WTC11 (cell line): ENCODE data around the gene PDZD2. TPM values are rescaled to one million over a fixed set of nuclear protein-coding genes. Genes with fewer than 3 reads are reported as not detected.

Experiments used
- ATAC-seq: fragments of 200-7000 bp; cut with Tn5 transposase; 2 replicates; pipeline ENCODE4 v1.10.0; 2021; ENCODE audit warnings: mild to moderate bottlenecking, moderate library complexity
- CTCF ChIA-PET: fragments of 300-600 bp; sonication (Branson Sonifier 250); formaldehyde crosslinking; loops from one replicate; lab custom pipeline; 2021; ENCODE audit warnings: antibody characterized with exemption; lab: Charles Lee
- POLR2A ChIA-PET: fragments of 350-600 bp; sonication (Branson Sonifier 250); formaldehyde crosslinking; loops from one replicate; lab custom pipeline; 2021; ENCODE audit warnings: antibody characterized with exemption; lab: Charles Lee
- DNase-seq: peaks from one replicate; pipeline ENCODE4 v3.0.0; 2021; ENCODE audit warnings: low spot score
- H3K27ac Mint-ChIP-seq: 2 replicates; pipeline ENCODE4 v1.8.0; 2021; ENCODE audit warnings: mixed read lengths
- H3K27me3 Mint-ChIP-seq: 2 replicates; pipeline ENCODE4 v1.8.0; 2021; ENCODE audit warnings: low read depth, mild to moderate bottlenecking, moderate library complexity, mixed read lengths
- H3K36me3 Mint-ChIP-seq: 2 replicates; pipeline ENCODE4 v1.8.0; 2021; ENCODE audit warnings: mixed read lengths
- H3K4me1 Mint-ChIP-seq: 2 replicates; pipeline ENCODE4 v1.8.0; 2022; ENCODE audit warnings: mixed read lengths
- H3K4me3 Mint-ChIP-seq: 2 replicates; pipeline ENCODE4 v1.8.0; 2021; ENCODE audit warnings: mild to moderate bottlenecking, moderate library complexity, mixed read lengths
- H3K9me3 Mint-ChIP-seq: 2 replicates; pipeline ENCODE4 v1.8.0; 2021; ENCODE audit warnings: mixed read lengths
- AR ChIP-seq: fragments of 250-450 bp; sonication (Bioruptor Pico); IDR thresholded peaks from 2 replicates; pipeline ENCODE4 v1.9.0; 2021; ENCODE audit warnings: mild to moderate bottlenecking
- ETV6 ChIP-seq: sonication (generic); formaldehyde crosslinking; IDR thresholded peaks from 2 replicates; pipeline ENCODE4 v1.8.1; 2022; ENCODE audit warnings: mild to moderate bottlenecking, missing genetic modification reagents
- FOXP1 ChIP-seq: sonication (generic); formaldehyde crosslinking; IDR thresholded peaks from 2 replicates; pipeline ENCODE4 v1.8.0; 2022; ENCODE audit warnings: missing genetic modification reagents, mild to moderate bottlenecking, moderate library complexity, borderline replicate concordance
- GABPB1 ChIP-seq: sonication (generic); formaldehyde crosslinking; IDR thresholded peaks from 2 replicates; pipeline ENCODE4 v1.8.1; 2023; ENCODE audit warnings: mild to moderate bottlenecking, missing genetic modification reagents
- GRHL2 ChIP-seq: fragments of 250-450 bp; sonication (Bioruptor Pico); IDR thresholded peaks from 2 replicates; pipeline ENCODE4 v1.8.0; 2022; ENCODE audit warnings: mild to moderate bottlenecking, moderate library complexity; ENCODE audit not compliant: insufficient replicate concordance, severe bottlenecking
- JAZF1 ChIP-seq: fragments of 250-450 bp; sonication (Bioruptor Pico); IDR thresholded peaks from 2 replicates; pipeline ENCODE4 v1.9.0; 2021; ENCODE audit warnings: moderate library complexity, mild to moderate bottlenecking, inconsistent platforms
- MXD4 ChIP-seq: fragments of 250-450 bp; sonication (Bioruptor Pico); IDR thresholded peaks from 2 replicates; pipeline ENCODE4 v1.8.0; 2021; ENCODE audit warnings: mild to moderate bottlenecking, moderate library complexity, borderline replicate concordance
- NFATC4 ChIP-seq: fragments of 250-450 bp; sonication (Bioruptor Pico); IDR thresholded peaks from 2 replicates; pipeline ENCODE4 v1.9.0; 2021; ENCODE audit warnings: mild to moderate bottlenecking
- NR2C2 ChIP-seq: sonication (generic); formaldehyde crosslinking; IDR thresholded peaks from 2 replicates; pipeline ENCODE4 v1.8.0; 2022; ENCODE audit warnings: mild to moderate bottlenecking, missing genetic modification reagents
- OVOL2 ChIP-seq: fragments of 250-450 bp; sonication (Bioruptor Pico); IDR thresholded peaks from 2 replicates; pipeline ENCODE4 v1.9.0; 2021; ENCODE audit warnings: mild to moderate bottlenecking, borderline replicate concordance
- SOX15 ChIP-seq: fragments of 250-450 bp; sonication (Bioruptor Pico); IDR thresholded peaks from 2 replicates; pipeline ENCODE4 v1.9.0; 2021; ENCODE audit warnings: mild to moderate bottlenecking
- TCF7 ChIP-seq: sonication (generic); formaldehyde crosslinking; IDR thresholded peaks from 2 replicates; pipeline ENCODE4 v1.8.0; 2022; ENCODE audit warnings: mild to moderate bottlenecking, low read depth, missing genetic modification reagents, moderate library complexity
- ZNF121 ChIP-seq: sonication (generic); formaldehyde crosslinking; IDR thresholded peaks from 2 replicates; pipeline ENCODE4 v1.8.0; 2023; ENCODE audit warnings: missing genetic modification reagents
- ZNF138 ChIP-seq: sonication (generic); formaldehyde crosslinking; conservative IDR thresholded peaks from 2 replicates; pipeline ENCODE4 v1.8.1; 2022; ENCODE audit warnings: mild to moderate bottlenecking, moderate library complexity, missing genetic modification reagents
- ZNF263 ChIP-seq: sonication (generic); formaldehyde crosslinking; IDR thresholded peaks from 2 replicates; pipeline ENCODE4 v1.8.1; 2022; ENCODE audit warnings: low read depth, mild to moderate bottlenecking, moderate library complexity, missing genetic modification reagents
- ZNF317 ChIP-seq: sonication (generic); formaldehyde crosslinking; IDR thresholded peaks from 2 replicates; pipeline ENCODE4 v1.8.1; 2023; ENCODE audit warnings: low read depth, mild to moderate bottlenecking, moderate library complexity, missing genetic modification reagents, borderline replicate concordance
- ZNF416 ChIP-seq: fragments of 250-450 bp; sonication (Bioruptor Pico); IDR thresholded peaks from 2 replicates; pipeline ENCODE4 v1.9.0; 2021; ENCODE audit warnings: mild to moderate bottlenecking, inconsistent platforms
- ZNF512 ChIP-seq: sonication (generic); formaldehyde crosslinking; IDR thresholded peaks from 2 replicates; pipeline ENCODE4 v1.8.1; 2022; ENCODE audit warnings: missing genetic modification reagents, borderline replicate concordance
- total RNA-seq: library from RNA; stranded (reverse); gene quantifications from 3 replicates; pipeline ENCODE4 v1.2.3, GENCODE V29; 2021
- TF ChIP-seq, protein P1 (sequence below): sonication (generic); formaldehyde crosslinking; IDR thresholded peaks from 2 replicates; pipeline ENCODE4 v1.8.1; 2022; ENCODE audit warnings: low read depth, missing genetic modification reagents, borderline replicate concordance
- TF ChIP-seq, protein P2 (sequence below): sonication (generic); formaldehyde crosslinking; IDR thresholded peaks from 2 replicates; pipeline ENCODE4 v1.8.0; 2022; ENCODE audit warnings: mild to moderate bottlenecking, missing genetic modification reagents

The PDZD2 gene
- total RNA-seq, 1 experiment from 2014 or later = 11.4 TPM

GRCh38 chr5:31720811-31721345 lies 81.9 kb downstream of the PDZD2 start:
- H3K27ac Mint-ChIP-seq = no peak overlapping the region
- CTCF ChIA-PET = no interaction called here
- no peak for ATAC-seq
- no peaks in the 10 kb centered on the region; the same call in 1 of the 2 replicates for H3K36me3 Mint-ChIP-seq
- H3K4me1 Mint-ChIP-seq = peaks cover 36% of the 10 kb centered on the region
- peaks cover 2% of the 10 kb centered on the region; the same call in 1 of the 2 replicates for H3K27me3 Mint-ChIP-seq
- TF ChIP-seq, protein P1, sequence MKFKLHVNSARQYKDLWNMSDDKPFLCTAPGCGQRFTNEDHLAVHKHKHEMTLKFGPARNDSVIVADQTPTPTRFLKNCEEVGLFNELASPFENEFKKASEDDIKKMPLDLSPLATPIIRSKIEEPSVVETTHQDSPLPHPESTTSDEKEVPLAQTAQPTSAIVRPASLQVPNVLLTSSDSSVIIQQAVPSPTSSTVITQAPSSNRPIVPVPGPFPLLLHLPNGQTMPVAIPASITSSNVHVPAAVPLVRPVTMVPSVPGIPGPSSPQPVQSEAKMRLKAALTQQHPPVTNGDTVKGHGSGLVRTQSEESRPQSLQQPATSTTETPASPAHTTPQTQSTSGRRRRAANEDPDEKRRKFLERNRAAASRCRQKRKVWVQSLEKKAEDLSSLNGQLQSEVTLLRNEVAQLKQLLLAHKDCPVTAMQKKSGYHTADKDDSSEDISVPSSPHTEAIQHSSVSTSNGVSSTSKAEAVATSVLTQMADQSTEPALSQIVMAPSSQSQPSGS (CRISPR knock-in tag) = no peak
- TF ChIP-seq ETV6 (CRISPR knock-in tag) (no peak), OVOL2 (CRISPR knock-in tag) (no peak), ZNF416 (no peak), ZNF263 (CRISPR knock-in tag) (no peak), NFATC4 (CRISPR knock-in tag) (no peak), JAZF1 (CRISPR knock-in tag) (no peak), ZNF138 (CRISPR knock-in tag) (no peak), GRHL2 (no peak)
- TF ChIP-seq, all 79 proteins: peak for 0
- H3K9me3 Mint-ChIP-seq = peaks cover 9% of the 10 kb centered on the region; the same call in 1 of the 2 replicates
- no peak for DNase-seq
- H3K4me3 Mint-ChIP-seq = no peak overlapping the region
- POLR2A ChIA-PET = no interaction called here

- no peak for DNase-seq
- no peak for ATAC-seq
- ChIA-PET POLR2A (no interaction called here), CTCF (interaction anchor here (0.7 to 1.2 kb wide), 2 partner anchors 10 to 87 kb away, joined by 3 read pairs; no protein-coding TSS in a partner anchor)
- peaks cover 8% of the 10 kb centered on the region for H3K27me3 Mint-ChIP-seq
- H3K4me3 Mint-ChIP-seq = no peak overlapping the region
- TF ChIP-seq, protein P2, sequence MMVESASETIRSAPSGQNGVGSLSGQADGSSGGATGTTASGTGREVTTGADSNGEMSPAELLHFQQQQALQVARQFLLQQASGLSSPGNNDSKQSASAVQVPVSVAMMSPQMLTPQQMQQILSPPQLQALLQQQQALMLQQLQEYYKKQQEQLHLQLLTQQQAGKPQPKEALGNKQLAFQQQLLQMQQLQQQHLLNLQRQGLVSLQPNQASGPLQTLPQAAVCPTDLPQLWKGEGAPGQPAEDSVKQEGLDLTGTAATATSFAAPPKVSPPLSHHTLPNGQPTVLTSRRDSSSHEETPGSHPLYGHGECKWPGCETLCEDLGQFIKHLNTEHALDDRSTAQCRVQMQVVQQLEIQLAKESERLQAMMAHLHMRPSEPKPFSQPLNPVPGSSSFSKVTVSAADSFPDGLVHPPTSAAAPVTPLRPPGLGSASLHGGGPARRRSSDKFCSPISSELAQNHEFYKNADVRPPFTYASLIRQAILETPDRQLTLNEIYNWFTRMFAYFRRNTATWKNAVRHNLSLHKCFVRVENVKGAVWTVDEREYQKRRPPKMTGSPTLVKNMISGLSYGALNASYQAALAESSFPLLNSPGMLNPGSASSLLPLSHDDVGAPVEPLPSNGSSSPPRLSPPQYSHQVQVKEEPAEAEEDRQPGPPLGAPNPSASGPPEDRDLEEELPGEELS (CRISPR knock-in tag) = no peak
- TF ChIP-seq ZNF416 = no peak
- TF ChIP-seq AR (CRISPR knock-in tag) = no peak
- no peak for TF ChIP-seq GABPB1 (CRISPR knock-in tag)
- TF ChIP-seq SOX15 (CRISPR knock-in tag) = no peak
- no peak for TF ChIP-seq MXD4 (CRISPR knock-in tag)
- H3K36me3 Mint-ChIP-seq = no peaks in the 10 kb centered on the region
- H3K4me1 Mint-ChIP-seq = peaks cover 30% of the 10 kb centered on the region
- H3K9me3 Mint-ChIP-seq = peaks cover 9% of the 10 kb centered on the region; the same call in 1 of the 2 replicates
- no peak overlapping the region for H3K27ac Mint-ChIP-seq
Observed at GRCh38 chr5:31722111-31722510, 83.2 kb downstream of the PDZD2 start.

DNA sequence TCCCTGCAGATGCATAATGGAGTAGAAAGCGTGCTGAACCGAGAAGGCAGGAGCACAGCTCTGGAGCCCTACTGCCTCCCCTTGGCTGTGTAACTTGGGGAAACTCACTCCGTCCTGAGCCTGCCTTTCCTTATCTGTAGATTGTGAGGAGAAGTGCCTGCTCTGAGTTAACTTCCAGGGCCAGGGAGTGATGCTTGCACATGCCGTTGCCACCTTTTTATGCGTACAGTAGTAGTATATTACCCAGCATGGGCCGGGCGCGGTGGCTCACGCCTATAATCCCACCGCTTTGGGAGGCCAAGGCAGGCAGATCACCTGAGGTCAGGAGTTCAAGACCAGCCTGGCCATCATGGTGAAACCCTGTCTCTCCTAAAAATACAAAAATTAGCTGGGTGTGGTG lies 87.1 kb downstream of the PDZD2 start:
- H3K27ac Mint-ChIP-seq = no peak overlapping the region
- CTCF ChIA-PET = no interaction called here
- POLR2A ChIA-PET = interaction anchor here (0.5 kb wide), 1 partner anchor 58 kb away, joined by 5 read pairs; no protein-coding TSS in a partner anchor
- TF ChIP-seq ZNF512 (CRISPR knock-in tag) = no peak
- TF ChIP-seq ZNF317 (CRISPR knock-in tag) = no peak
- TF ChIP-seq ZNF121 (CRISPR knock-in tag) = no peak
- TF ChIP-seq ZNF138 (CRISPR knock-in tag) = no peak
- no peak for TF ChIP-seq FOXP1 (CRISPR knock-in tag)
- TF ChIP-seq TCF7 (CRISPR knock-in tag) = no peak
- no peak for TF ChIP-seq ZNF263 (CRISPR knock-in tag)
- TF ChIP-seq NR2C2 = no peak
- DNase-seq = no peak
- H3K4me1 Mint-ChIP-seq = peaks cover 36% of the 10 kb centered on the region
- no peak overlapping the region for H3K4me3 Mint-ChIP-seq
- H3K27me3 Mint-ChIP-seq = peaks cover 5% of the 10 kb centered on the region
- H3K36me3 Mint-ChIP-seq = no peaks in the 10 kb centered on the region
- no peak for ATAC-seq
- no peaks in the 10 kb centered on the region for H3K9me3 Mint-ChIP-seq
